SK-N-SH (cell line): ENCODE data around the gene GPR158. TPM values are rescaled to one million over a fixed set of nuclear protein-coding genes. Genes with fewer than 3 reads are reported as not detected.

Source experiments
- CTCF ChIA-PET: fragments of 300-600, 350-600 bp; formaldehyde crosslinking; extraction: SDS; loops from one replicate; lab custom pipeline; 2021; lab: Yijun Ruan, JAX
- POLR2A ChIA-PET: fragments of 350-600 bp; sonication (Branson Sonifier 250); formaldehyde crosslinking; extraction: SDS; loops from one replicate; lab custom pipeline; 2020; ENCODE audit warnings: antibody characterized with exemption, inconsistent platforms; lab: Yijun Ruan, JAX
- DNase-seq: peaks from one replicate; pipeline ENCODE4 v3.0.0; 2012
- H2AFZ ChIP-seq: fragments of 200-600 bp; sonication (generic); 2 replicates; pipeline ENCODE4 v1.8.1; 2016; ENCODE audit warnings: antibody characterized with exemption, mild to moderate bottlenecking, low read depth
- H3F3A ChIP-seq: fragments of 200-600 bp; sonication (generic); replicated peaks from 2 replicates; pipeline ENCODE3; 2016; ENCODE audit warnings: antibody characterized with exemption, mild to moderate bottlenecking; ENCODE audit not compliant: insufficient read depth
- H3K27ac ChIP-seq, 2 experiments: fragments of 200-500 bp in 1 of 2; fragments of 200-600 bp in 1 of 2; sonication (Bioruptor generic) in 1 of 2; sonication (generic), shearing (Covaris generic) in 1 of 2; 2 replicates each; pipeline versions ENCODE4 v1.5.1 to v1.6.1; 2014 to 2016; ENCODE audit warnings: low read depth in 2 of 2, inconsistent platforms in 1 of 2, low read length in 1 of 2, mild to moderate bottlenecking in 1 of 2, mixed read lengths in 1 of 2
- H3K27me3 ChIP-seq: fragments of 200-600 bp; sonication (generic), shearing (Covaris generic); 2 replicates; pipeline ENCODE4 v1.6.1; 2016; ENCODE audit warnings: mixed run types; ENCODE audit not compliant: insufficient read depth
- H3K36me3 ChIP-seq, 2 experiments: fragments of 200-500 bp in 1 of 2; fragments of 200-600 bp in 1 of 2; sonication (Bioruptor generic) in 1 of 2; sonication (generic) in 1 of 2; replicated peaks in 1 of 2; 2 replicates each; pipeline versions ENCODE3 to v1.5.1; 2014 to 2016; ENCODE audit warnings: low read length in 1 of 2, mild to moderate bottlenecking in 1 of 2; ENCODE audit not compliant: insufficient read depth in 2 of 2, control insufficient read depth in 1 of 2
- H3K4me1 ChIP-seq, 2 experiments: fragments of 200-500 bp in 1 of 2; fragments of 200-600 bp in 1 of 2; sonication (Bioruptor generic) in 1 of 2; sonication (generic), shearing (Covaris generic) in 1 of 2; 2 replicates each; pipeline versions ENCODE4 v1.5.1 to v1.6.1; 2014 to 2016; ENCODE audit warnings: low read depth in 1 of 2, low read length in 1 of 2, mixed run types in 1 of 2; ENCODE audit not compliant: insufficient read depth in 2 of 2, control insufficient read depth in 1 of 2
- H3K4me2 ChIP-seq: fragments of 200-600 bp; sonication (generic), shearing (Covaris generic); 2 replicates; pipeline ENCODE4 v1.6.1; 2017; ENCODE audit warnings: mixed run types
- H3K4me3 ChIP-seq, 2 experiments: fragments of 200-500 bp in 1 of 2; fragments of 200-600 bp in 1 of 2; sonication (Bioruptor generic) in 1 of 2; sonication (generic), shearing (Covaris generic) in 1 of 2; 2 replicates each; pipeline versions ENCODE4 v1.5.1 to v1.8.1; 2014 to 2016; ENCODE audit warnings: low read depth in 2 of 2, inconsistent platforms in 1 of 2, low read length in 1 of 2, mild to moderate bottlenecking in 1 of 2, mixed read lengths in 1 of 2, moderate library complexity in 1 of 2
- H3K79me2 ChIP-seq: fragments of 200-600 bp; sonication (generic); 2 replicates; pipeline ENCODE4 v1.8.1; 2017; ENCODE audit warnings: mild to moderate bottlenecking; ENCODE audit not compliant: insufficient read depth
- H3K9ac ChIP-seq: fragments of 200-600 bp; sonication (generic); 2 replicates; pipeline ENCODE4 v1.6.1; 2017; ENCODE audit warnings: mixed run types
- H3K9me2 ChIP-seq: fragments of 200-600 bp; sonication (generic); 2 replicates; pipeline ENCODE4 v1.6.1; 2017; ENCODE audit warnings: mixed run types
- H3K9me3 ChIP-seq: fragments of 200-600 bp; sonication (generic); 2 replicates; pipeline ENCODE4 v1.6.1; 2017; ENCODE audit warnings: mixed run types, mild to moderate bottlenecking, moderate library complexity
- H4K20me1 ChIP-seq: fragments of 200-600 bp; sonication (generic); 2 replicates; pipeline ENCODE4 v1.6.1; 2017; ENCODE audit warnings: mild to moderate bottlenecking, mixed run types; ENCODE audit not compliant: insufficient read depth
- ELF1 ChIP-seq: IDR thresholded peaks from 2 replicates; pipeline ENCODE4 v1.4.0; 2012
- FOXJ3 ChIP-seq: sonication (generic); formaldehyde crosslinking; IDR thresholded peaks from 2 replicates; pipeline ENCODE4 v1.5.1; 2020; ENCODE audit warnings: mild to moderate bottlenecking, missing genetic modification reagents
- FOXM1 ChIP-seq: IDR thresholded peaks from 2 replicates; pipeline ENCODE4 v1.4.0; 2012; ENCODE audit warnings: low read depth, mild to moderate bottlenecking
- GABPA ChIP-seq: IDR thresholded peaks from 2 replicates; pipeline ENCODE4 v1.4.0; 2012; ENCODE audit warnings: low read depth, mild to moderate bottlenecking
- GATA2 ChIP-seq: sonication (generic); formaldehyde crosslinking; IDR thresholded peaks from 2 replicates; pipeline ENCODE4 v1.5.0; 2020; ENCODE audit warnings: mild to moderate bottlenecking, missing genetic modification reagents
- JUND ChIP-seq: IDR thresholded peaks from 2 replicates; pipeline ENCODE4 v1.4.0; 2012
- NFIC ChIP-seq: IDR thresholded peaks from 2 replicates; pipeline ENCODE4 v1.4.0; 2012; ENCODE audit warnings: borderline replicate concordance
- NRF1 ChIP-seq: IDR thresholded peaks from 2 replicates; pipeline ENCODE4 v1.6.1; 2012; ENCODE audit warnings: low read depth, mild to moderate bottlenecking, low read length
- RAD21 ChIP-seq: IDR thresholded peaks from 2 replicates; pipeline ENCODE4 v1.6.1; 2012; ENCODE audit warnings: mild to moderate bottlenecking, low read length
- RCOR1 ChIP-seq: fragments of 150-350 bp; IDR thresholded peaks from 2 replicates; pipeline ENCODE4 v1.6.1; 2017; ENCODE audit warnings: antibody characterized with exemption, low read length
- RFX5 ChIP-seq: IDR thresholded peaks from 2 replicates; pipeline ENCODE4 v1.6.1; 2012; ENCODE audit warnings: mild to moderate bottlenecking, improper control_type of control experiment, low read length
- SIN3A ChIP-seq: IDR thresholded peaks from 2 replicates; pipeline ENCODE4 v1.6.1; 2012; ENCODE audit warnings: low read depth, mild to moderate bottlenecking, low read length, moderate library complexity, borderline replicate concordance
- TAF1 ChIP-seq: IDR thresholded peaks from 2 replicates; pipeline ENCODE4 v1.6.1; 2012; ENCODE audit warnings: low read depth, mild to moderate bottlenecking, low read length, moderate library complexity, borderline replicate concordance
- TEAD4 ChIP-seq: IDR thresholded peaks from 2 replicates; pipeline ENCODE4 v1.4.0; 2012; ENCODE audit warnings: mild to moderate bottlenecking, borderline replicate concordance; ENCODE audit not compliant: insufficient read depth
- USF1 ChIP-seq: IDR thresholded peaks from 2 replicates; pipeline ENCODE4 v1.4.0; 2012; ENCODE audit warnings: low read depth, borderline replicate concordance
- YY1 ChIP-seq: IDR thresholded peaks from 2 replicates; pipeline ENCODE4 v1.4.0; 2012; ENCODE audit warnings: low read depth, mild to moderate bottlenecking
- ZBTB33 ChIP-seq: IDR thresholded peaks from 2 replicates; pipeline ENCODE4 v1.4.0; 2012; ENCODE audit warnings: low read depth, borderline replicate concordance
- WGBS: methylation state at CpG from one replicate; pipeline ENCODE4 v1.1.6; 2017; ENCODE audit warnings: low lambda C conversion rate; 5-methylcytosine and 5-hydroxymethylcytosine counted together
- polyA plus RNA-seq, 3 experiments: library from polyadenylated mRNA; depleted of rRNA; stranded (reverse); fragments of >200 nt; gene quantifications; 2 replicates each; pipeline ENCODE4 v1.2.3, GENCODE V29; 2012
- TF ChIP-seq, protein P1 (sequence below): IDR thresholded peaks from 2 replicates; pipeline ENCODE4; 2012

Gene GPR158
- polyA plus RNA-seq, 1 of the 3 experiments (the other 2 are of a cell fraction): not detected

DNA sequence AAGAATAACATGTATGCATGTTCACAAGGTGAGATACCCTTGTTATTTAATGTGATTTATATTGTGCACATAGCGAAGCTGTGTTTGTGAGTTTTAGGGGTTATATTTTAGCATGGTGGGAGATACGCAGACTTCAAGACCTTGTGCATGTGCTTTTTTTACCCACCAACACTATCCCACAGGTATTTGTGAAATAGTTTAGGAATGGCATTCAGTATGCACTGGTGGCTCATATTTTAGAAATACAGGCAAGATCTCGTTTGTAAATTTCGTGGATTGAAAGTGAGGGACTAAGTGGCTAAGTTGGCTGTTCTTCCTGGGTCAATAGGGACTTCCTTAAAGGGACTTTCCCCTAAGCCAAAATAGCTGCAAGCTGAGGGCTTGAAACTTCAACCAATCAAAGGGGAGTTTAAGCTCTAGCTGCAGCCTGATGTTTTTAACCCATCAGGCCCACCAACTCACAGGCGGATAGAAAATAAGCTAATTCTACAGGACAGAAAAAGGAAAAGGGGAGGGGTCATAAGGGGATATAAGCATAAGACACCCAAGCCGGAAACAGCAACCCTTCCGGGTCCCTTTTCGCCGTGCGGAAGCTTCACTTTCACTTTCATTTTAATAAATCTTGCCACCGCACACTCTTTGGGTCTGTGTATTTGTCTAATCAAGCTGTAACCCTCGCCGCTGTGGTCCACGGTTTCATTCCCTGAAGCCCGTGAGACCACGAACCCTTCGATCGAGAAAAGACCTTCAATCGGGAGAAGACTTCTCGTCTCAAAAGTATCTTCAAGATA is 291.0 kb downstream of the GPR158 start:
- H3K27ac ChIP-seq: no peak overlapping the region
- H3F3A ChIP-seq: no peaks in the 10 kb centered on the region
- ChIA-PET POLR2A (no interaction called here), CTCF (no interaction called here)
- no peak overlapping the region for H3K9ac ChIP-seq
- no peaks in the 10 kb centered on the region for H3K27me3 ChIP-seq
- H3K79me2 ChIP-seq: no peaks in the 10 kb centered on the region
- no peaks in the 10 kb centered on the region for H3K4me1 ChIP-seq
- 77% methylated on average over 20 of the region's 20 CpGs for WGBS
- no peaks in the 10 kb centered on the region for H3K9me3 ChIP-seq
- no peaks in the 10 kb centered on the region for H4K20me1 ChIP-seq
- no peak overlapping the region; a peak in 1 of 4 replicates for H3K4me3 ChIP-seq
- no peak overlapping the region for H3K4me2 ChIP-seq
- TF ChIP-seq RFX5: no peak
- TF ChIP-seq JUND: no peak
- TF ChIP-seq TAF1: no peak
- TF ChIP-seq, protein P1, sequence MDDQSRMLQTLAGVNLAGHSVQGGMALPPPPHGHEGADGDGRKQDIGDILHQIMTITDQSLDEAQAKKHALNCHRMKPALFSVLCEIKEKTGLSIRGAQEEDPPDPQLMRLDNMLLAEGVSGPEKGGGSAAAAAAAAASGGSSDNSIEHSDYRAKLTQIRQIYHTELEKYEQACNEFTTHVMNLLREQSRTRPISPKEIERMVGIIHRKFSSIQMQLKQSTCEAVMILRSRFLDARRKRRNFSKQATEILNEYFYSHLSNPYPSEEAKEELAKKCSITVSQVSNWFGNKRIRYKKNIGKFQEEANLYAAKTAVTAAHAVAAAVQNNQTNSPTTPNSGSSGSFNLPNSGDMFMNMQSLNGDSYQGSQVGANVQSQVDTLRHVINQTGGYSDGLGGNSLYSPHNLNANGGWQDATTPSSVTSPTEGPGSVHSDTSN: no peak
- TF ChIP-seq RAD21: no peak
- no peak for TF ChIP-seq FOXM1
- TF ChIP-seq SIN3A: no peak
- TF ChIP-seq RCOR1: no peak
- TF ChIP-seq GATA2: no peak
- TF ChIP-seq NRF1: no peak
- TF ChIP-seq USF1: no peak
- no peak for TF ChIP-seq GABPA
- TF ChIP-seq ELF1: no peak
- TF ChIP-seq ZBTB33: no peak
- no peak for TF ChIP-seq NFIC
- no peak for TF ChIP-seq FOXJ3 (CRISPR knock-in tag)
- TF ChIP-seq YY1: no peak
- TF ChIP-seq TEAD4: no peak
- no peaks in the 10 kb centered on the region for H3K9me2 ChIP-seq
- no peak for DNase-seq
- 0 out of 2 replicates have a peak overlapping the region, but pooled peaks have one; percentile 29 for H2AFZ ChIP-seq
- no peaks in the 10 kb centered on the region for H3K36me3 ChIP-seq
